DOHH2 (cell line): ENCODE data around the gene TIAM2.

ENCODE experiments used
- H3F3A ChIP-seq: fragments of 200-600 bp; sonication (generic), shearing (Covaris generic); 2 replicates; pipeline ENCODE4 v1.6.0; 2016; ENCODE audit warnings: antibody characterized with exemption, mild to moderate bottlenecking; ENCODE audit not compliant: control insufficient read depth, insufficient read depth
- H3K27ac ChIP-seq: fragments of 200-600 bp; sonication (generic); 2 replicates; pipeline ENCODE4 v1.5.1; 2014; ENCODE audit warnings: low read depth, mild to moderate bottlenecking, low read length, moderate library complexity
- H3K27me3 ChIP-seq: fragments of 200-600 bp; sonication (generic); 2 replicates; pipeline ENCODE4 v1.6.1; 2014; ENCODE audit warnings: mild to moderate bottlenecking, low read length, mixed read lengths; ENCODE audit not compliant: control insufficient read depth
- H3K36me3 ChIP-seq: fragments of 200-600 bp; sonication (generic); 2 replicates; pipeline ENCODE4 v1.6.1; 2014; ENCODE audit warnings: mild to moderate bottlenecking, low read length, moderate library complexity, mixed read lengths; ENCODE audit not compliant: control insufficient read depth
- H3K4me1 ChIP-seq: fragments of 200-600 bp; sonication (generic); 2 replicates; pipeline ENCODE4 v1.6.1; 2014; ENCODE audit warnings: mild to moderate bottlenecking, low read length, mixed read lengths; ENCODE audit not compliant: control insufficient read depth
- H3K4me2 ChIP-seq: fragments of 200-600 bp; sonication (generic); 2 replicates; pipeline ENCODE4 v1.6.0; 2014; ENCODE audit warnings: mild to moderate bottlenecking, low read length, moderate library complexity
- H3K4me3 ChIP-seq: fragments of 200-600 bp; sonication (generic); 2 replicates; pipeline ENCODE4 v1.5.1; 2014; ENCODE audit warnings: mild to moderate bottlenecking, low read length, mixed read lengths
- H3K79me2 ChIP-seq: fragments of 200-600 bp; sonication (generic); 2 replicates; pipeline ENCODE4 v1.6.1; 2014; ENCODE audit warnings: mild to moderate bottlenecking, low read length, mixed read lengths; ENCODE audit not compliant: control insufficient read depth
- H3K9me2 ChIP-seq: fragments of 200-600 bp; sonication (generic); replicated peaks from 2 replicates; pipeline ENCODE4 v1.6.1; 2014; ENCODE audit warnings: mild to moderate bottlenecking, low read length, mixed read lengths; ENCODE audit not compliant: control insufficient read depth
- H3K9me3 ChIP-seq: fragments of 200-600 bp; sonication (generic); 2 replicates; pipeline ENCODE4 v1.6.1; 2014; ENCODE audit warnings: antibody characterized with exemption, low read length, mixed read lengths; ENCODE audit not compliant: control insufficient read depth, insufficient read depth
- H4K20me1 ChIP-seq: fragments of 200-600 bp; sonication (generic); 2 replicates; pipeline ENCODE4 v1.6.0; 2014; ENCODE audit warnings: low read depth, mild to moderate bottlenecking, antibody characterized with exemption, low read length, moderate library complexity; ENCODE audit not compliant: control insufficient read depth, insufficient read depth
- EZH2phosphoT487 ChIP-seq: fragments of 200-600 bp; sonication (generic); IDR thresholded peaks from 2 replicates; pipeline ENCODE4 v1.6.1; 2017; ENCODE audit warnings: borderline replicate concordance, mild to moderate bottlenecking, antibody characterized with exemption, low read length, moderate library complexity, mixed read lengths
- TF ChIP-seq, protein P1 (sequence below): fragments of 200-600 bp; sonication (generic); IDR thresholded peaks from one replicate; pipeline ENCODE4 v1.5.1; 2014; ENCODE audit warnings: antibody characterized with exemption, mild to moderate bottlenecking, low read depth, low read length; ENCODE audit not compliant: poor library complexity, severe bottlenecking

TIAM2 gene

GRCh38 chr6:154991207-154991606 lies 3.9 kb upstream of the TIAM2 start:
- Histone ChIP-seq H3K4me3 (no peak overlapping the region), H3K9me3 (no peaks in the 10 kb centered on the region), H3K27ac (no peak overlapping the region), H4K20me1 (no peaks in the 10 kb centered on the region), H3F3A (no peaks in the 10 kb centered on the region), H3K4me2 (no peak overlapping the region), H3K36me3 (no peaks in the 10 kb centered on the region), H3K79me2 (no peaks in the 10 kb centered on the region), H3K4me1 (no peaks in the 10 kb centered on the region), H3K27me3 (no peaks in the 10 kb centered on the region), H3K9me2 (no peaks in the 10 kb centered on the region)
- no peak for TF ChIP-seq EZH2phosphoT487
- TF ChIP-seq, protein P1, sequence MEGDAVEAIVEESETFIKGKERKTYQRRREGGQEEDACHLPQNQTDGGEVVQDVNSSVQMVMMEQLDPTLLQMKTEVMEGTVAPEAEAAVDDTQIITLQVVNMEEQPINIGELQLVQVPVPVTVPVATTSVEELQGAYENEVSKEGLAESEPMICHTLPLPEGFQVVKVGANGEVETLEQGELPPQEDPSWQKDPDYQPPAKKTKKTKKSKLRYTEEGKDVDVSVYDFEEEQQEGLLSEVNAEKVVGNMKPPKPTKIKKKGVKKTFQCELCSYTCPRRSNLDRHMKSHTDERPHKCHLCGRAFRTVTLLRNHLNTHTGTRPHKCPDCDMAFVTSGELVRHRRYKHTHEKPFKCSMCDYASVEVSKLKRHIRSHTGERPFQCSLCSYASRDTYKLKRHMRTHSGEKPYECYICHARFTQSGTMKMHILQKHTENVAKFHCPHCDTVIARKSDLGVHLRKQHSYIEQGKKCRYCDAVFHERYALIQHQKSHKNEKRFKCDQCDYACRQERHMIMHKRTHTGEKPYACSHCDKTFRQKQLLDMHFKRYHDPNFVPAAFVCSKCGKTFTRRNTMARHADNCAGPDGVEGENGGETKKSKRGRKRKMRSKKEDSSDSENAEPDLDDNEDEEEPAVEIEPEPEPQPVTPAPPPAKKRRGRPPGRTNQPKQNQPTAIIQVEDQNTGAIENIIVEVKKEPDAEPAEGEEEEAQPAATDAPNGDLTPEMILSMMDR, result no peak

DNA sequence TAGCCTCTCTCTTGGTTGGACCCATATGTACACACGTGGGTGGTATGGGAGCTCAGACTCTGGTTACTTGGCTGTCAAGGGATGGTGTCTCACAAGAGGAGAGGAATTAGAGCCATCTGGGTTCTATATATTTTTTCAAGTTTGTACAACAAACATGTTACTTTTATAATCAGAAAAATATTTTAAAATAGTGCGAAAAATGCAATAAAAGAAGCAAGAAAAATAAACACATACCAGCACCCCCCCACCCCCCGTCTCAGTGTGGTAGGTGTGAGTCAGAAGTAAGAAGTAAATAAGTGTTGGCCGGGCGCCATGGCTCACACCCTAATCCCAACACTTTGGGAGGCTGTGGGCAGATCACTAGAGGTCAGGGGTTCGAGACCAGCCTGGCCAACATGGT lies 2.1 kb upstream of the TIAM2 start:
- Histone ChIP-seq H3K36me3 (no peaks in the 10 kb centered on the region), H3K9me3 (no peaks in the 10 kb centered on the region), H3K4me1 (no peaks in the 10 kb centered on the region), H3K27me3 (0 out of 2 replicates have a peak, but pooled peaks cover 3% of the 10 kb centered on the region), H4K20me1 (no peaks in the 10 kb centered on the region), H3K27ac (no peak overlapping the region), H3K4me3 (no peak overlapping the region), H3K79me2 (no peaks in the 10 kb centered on the region), H3K9me2 (no peaks in the 10 kb centered on the region), H3F3A (no peaks in the 10 kb centered on the region), H3K4me2 (no peak overlapping the region)
- no peak for TF ChIP-seq EZH2phosphoT487
- TF ChIP-seq, protein P1, result no peak

GRCh38 chr6:154993710-154994109 lies 1.4 kb upstream of the TIAM2 start:
- H4K20me1 ChIP-seq, result no peaks in the 10 kb centered on the region
- H3K9me2 ChIP-seq, result no peaks in the 10 kb centered on the region
- H3K27me3 ChIP-seq, result 0 out of 2 replicates have a peak, but pooled peaks cover 3% of the 10 kb centered on the region
- H3K4me3 ChIP-seq, result no peak overlapping the region
- H3K4me2 ChIP-seq, result no peak overlapping the region
- TF ChIP-seq, protein P1, result no peak
- no peak for TF ChIP-seq EZH2phosphoT487
- no peaks in the 10 kb centered on the region for H3K9me3 ChIP-seq
- no peaks in the 10 kb centered on the region for H3K4me1 ChIP-seq
- H3F3A ChIP-seq, result no peaks in the 10 kb centered on the region
- H3K79me2 ChIP-seq, result no peaks in the 10 kb centered on the region
- no peaks in the 10 kb centered on the region for H3K36me3 ChIP-seq
- no peak overlapping the region for H3K27ac ChIP-seq

DNA sequence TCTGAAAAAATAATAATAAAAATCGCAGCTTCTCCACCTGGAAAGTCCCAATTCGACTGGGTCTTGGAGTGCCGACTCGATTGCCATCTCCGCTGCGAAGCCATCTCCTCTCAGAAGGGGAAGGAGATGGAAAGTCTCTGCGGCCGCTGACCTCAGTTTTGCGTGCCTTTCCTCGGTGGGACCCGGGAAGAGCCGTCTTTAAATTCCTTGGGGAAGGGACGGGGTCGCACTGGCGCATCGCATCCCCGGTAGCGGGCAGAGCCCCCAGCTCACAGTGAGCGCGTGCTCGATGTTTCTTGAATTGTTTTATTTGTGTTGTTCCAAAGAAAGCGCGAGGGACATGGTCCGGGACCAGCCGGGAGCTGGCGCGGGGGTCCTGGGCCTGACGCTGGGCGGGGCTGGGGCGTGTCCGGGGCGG lies 270 bp upstream of the TIAM2 start:
- Histone ChIP-seq H3K27ac (no peak overlapping the region), H3K4me1 (no peaks in the 10 kb centered on the region), H3K9me2 (no peaks in the 10 kb centered on the region), H4K20me1 (no peaks in the 10 kb centered on the region), H3F3A (no peaks in the 10 kb centered on the region), H3K36me3 (no peaks in the 10 kb centered on the region), H3K4me3 (no peak overlapping the region), H3K9me3 (no peaks in the 10 kb centered on the region), H3K27me3 (0 out of 2 replicates have a peak, but pooled peaks cover 3% of the 10 kb centered on the region), H3K4me2 (no peak overlapping the region), H3K79me2 (no peaks in the 10 kb centered on the region)
- TF ChIP-seq, protein P1, result no peak
- no peak for TF ChIP-seq EZH2phosphoT487
